Right lung (tissue), 5 donors: Measurements from ENCODE around the gene PDXDC1. TPM values are rescaled to one million over a fixed set of nuclear protein-coding genes. Genes with fewer than 3 reads are reported as not detected.
"Not testable (repeated sequence)": the region's sequence is repeated elsewhere in the genome, so short reads cannot be mapped to it uniquely, and the experiment has no call there.

ENCODE experiments used
- DNase-seq, 2 donors: peaks; one replicate each; pipeline ENCODE4 v3.0.0-alpha.2; 2013
- polyA plus RNA-seq, 5 donors: library from polyadenylated mRNA; unstranded; fragments of 120-200 nt; gene quantifications; one replicate each; pipeline versions ENCODE4 v1.2.1 to v1.2.3, GENCODE V29; 2013; ENCODE audit warnings: inconsistent platforms in 1 of 5, low replicate concordance in 1 of 5; ENCODE audit not compliant: insufficient read length in 5 of 5, insufficient read depth in 1 of 5

PDXDC1 gene
- polyA plus RNA-seq, 5 donors: 53.0 to 106 (median 85.8) TPM

DNA sequence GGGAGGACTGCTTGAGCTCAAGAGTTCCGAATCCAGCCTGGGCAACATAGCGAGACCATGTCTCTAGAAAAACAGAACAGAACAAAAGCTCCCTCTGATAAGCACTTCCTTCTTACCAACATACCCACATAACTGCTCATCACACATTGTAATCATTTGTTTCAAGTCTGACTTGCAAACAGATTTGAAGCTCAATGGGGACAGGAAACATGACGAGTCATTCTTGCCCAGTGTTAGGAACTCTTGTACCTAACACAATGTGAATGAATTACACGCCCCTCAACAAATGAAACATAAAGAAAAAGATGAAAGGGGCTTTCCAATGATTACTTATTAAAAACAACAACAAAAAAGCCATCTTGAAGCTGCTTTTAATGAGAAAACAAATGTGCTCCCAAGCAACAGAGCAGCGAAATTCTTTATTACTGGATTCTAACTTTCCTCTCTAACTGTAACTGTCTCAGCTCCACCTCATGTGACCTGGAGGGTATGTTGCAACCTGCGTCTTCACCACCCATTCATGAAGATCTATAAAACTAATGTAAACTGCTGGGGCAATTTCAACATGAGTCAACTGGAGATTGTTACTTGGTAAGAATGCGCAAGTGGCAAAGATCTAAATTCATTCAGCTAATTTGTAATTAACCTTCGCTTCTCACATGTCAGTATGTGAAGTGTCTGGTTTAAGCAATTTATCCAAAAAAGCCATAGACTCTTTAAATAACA is 87.4 kb downstream of the PDXDC1 start:
- DNase-seq: not testable (repeated sequence)

DNA sequence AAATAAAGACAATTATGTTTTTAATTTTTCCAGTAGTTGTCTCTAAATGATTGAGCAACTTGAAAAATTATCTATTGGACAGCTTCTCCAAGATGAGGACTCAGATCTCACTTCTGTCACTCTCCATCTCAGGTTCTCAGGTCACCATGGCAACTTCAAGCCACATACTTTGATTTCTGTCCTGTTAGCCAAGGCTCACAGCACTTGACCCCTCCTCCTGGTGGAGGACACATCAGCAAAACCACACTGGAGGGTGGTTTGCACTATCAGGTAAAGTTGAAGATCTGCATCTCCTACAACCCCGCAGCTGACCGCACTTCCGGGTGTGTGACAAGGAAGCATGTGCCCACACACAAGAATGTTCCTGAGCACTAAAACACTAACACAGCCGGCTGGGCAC is 91.1 kb downstream of the PDXDC1 start:
- not testable (repeated sequence) for DNase-seq

DNA sequence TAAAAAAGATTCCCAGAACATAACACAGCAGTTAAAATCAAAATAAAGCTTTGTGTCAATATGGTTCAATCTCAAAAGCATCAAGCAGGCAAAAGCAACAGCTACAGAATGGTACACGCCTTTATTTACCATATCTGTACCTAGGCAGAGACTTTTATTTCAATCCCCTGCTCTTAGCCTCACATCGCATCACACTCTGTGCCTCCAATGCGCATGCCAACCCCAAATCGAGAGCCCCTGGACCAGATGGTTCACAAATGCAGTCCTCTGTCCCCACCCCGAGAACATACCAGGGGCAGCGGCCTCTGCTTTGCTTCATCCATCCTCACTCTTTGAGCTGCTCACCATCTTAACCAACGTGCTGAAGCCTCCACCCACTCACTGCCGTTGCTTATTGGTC is 91.9 kb downstream of the PDXDC1 start:
- not testable (repeated sequence) for DNase-seq

DNA sequence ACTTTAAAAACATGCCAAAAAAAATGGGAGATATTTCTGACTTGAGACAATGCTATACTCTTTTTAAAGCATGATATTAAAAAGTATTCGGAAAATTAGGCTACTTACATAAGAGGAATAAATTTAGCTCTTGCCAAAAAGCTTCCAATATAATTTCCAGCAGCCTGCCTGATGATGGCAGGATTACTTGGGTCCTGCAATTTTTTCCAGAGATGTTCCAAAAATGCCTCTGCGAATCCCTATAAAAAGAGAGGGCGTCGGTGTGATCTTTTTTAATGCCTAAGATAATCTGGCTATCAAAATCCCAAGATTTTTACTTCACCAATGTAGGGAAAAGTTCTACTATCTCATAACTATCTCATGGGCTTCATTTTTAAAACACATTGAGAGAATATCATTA is 96.2 kb downstream of the PDXDC1 start:
- DNase-seq: not testable (repeated sequence)

DNA sequence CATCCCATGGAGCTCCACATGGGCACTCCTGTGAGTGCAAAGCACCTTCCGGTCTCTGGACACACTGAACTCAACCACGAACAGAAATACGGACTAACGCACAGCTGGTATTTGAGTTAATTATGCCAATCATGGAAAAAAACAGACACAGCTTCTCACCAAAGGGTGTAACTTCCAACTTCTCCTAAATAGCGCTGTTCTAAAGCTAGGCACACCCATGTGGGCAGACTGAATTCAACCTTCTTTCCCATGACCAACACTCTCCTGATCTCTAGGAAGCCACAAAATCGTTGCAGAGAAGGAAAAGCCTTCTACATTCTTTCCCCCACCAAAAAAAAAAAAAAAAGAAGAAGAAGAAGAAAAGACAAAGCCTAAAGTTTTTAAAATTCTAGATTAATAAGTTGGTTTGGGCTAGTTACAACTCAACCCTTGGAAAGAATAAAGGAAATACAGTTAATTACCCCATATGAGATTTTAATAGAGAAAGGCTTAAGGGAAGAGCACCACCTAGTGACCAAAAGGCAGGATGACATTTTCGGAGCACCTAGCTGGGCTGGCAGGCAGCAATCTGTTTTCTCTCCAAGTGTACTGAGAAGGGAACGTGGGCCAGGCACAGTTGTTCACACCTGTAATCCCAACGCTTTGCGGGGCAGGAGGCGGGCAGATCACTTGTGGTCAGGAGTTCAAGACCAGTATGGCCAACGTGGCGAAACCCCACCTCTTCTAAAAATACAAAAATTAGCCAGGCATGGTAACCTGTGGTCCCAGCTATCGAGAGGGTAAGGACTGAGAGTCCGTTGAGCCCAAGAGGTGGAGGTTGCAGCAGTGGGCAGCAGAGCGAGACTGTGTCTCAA is 97.3 kb downstream of the PDXDC1 start:
- not testable (repeated sequence) for DNase-seq

DNA sequence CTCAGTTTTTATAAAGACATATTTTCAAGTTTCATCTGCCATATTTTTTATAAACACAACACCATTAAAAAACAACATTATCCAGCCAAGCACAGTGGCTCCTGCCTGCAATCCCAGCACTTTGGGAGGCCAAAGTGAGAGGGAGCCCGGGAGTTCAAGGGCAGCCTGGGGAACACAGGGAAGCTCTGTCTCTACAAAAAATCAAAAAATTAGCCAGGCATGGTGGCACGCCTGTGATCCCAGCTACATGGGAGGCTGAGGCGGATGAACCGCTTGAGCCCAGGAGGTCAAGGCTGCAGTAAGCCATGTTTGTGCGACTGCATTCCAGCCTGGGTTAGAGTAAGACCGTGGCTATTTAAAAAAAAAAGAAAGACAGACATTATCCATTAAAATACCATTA is 98.3 kb downstream of the PDXDC1 start:
- no peak for DNase-seq

DNA sequence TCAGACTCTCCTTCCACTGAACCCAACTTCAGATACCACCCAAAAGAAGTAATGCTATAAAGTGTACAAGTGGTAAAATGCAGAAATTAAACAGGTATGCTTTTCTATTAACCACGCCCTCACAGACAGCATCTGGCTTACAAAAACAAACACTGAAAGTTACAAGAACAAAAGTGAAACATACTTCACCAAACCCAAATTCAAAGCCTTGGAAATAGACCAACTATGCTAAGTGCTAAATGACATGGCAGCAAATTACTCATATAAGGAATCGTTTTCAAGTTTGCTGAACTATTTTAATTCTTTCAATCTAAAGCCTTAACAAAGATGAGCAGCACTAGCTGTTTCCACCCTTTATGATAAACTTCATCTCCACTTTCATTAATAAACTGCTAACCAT is 101.3 kb downstream of the PDXDC1 start:
- DNase-seq: not testable (repeated sequence)

DNA sequence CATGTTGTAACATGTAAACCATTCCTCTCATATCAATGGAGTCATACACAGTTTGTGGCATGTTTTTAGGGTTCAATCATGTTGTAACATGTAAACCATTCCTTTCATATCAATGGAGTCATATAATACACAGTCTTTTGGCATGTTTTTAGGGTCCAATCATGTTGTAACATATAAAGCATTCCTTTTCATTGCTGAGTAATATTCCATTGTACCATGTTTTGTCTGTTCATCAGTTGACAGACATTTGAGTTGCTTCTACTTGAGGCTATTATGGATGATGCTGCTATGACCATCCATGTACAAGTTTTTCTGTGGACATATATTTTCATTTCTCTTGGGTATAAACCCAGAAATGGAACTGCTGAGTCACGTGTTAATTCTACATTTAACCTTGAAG is 106.1 kb downstream of the PDXDC1 start:
- not testable (repeated sequence) for DNase-seq

DNA sequence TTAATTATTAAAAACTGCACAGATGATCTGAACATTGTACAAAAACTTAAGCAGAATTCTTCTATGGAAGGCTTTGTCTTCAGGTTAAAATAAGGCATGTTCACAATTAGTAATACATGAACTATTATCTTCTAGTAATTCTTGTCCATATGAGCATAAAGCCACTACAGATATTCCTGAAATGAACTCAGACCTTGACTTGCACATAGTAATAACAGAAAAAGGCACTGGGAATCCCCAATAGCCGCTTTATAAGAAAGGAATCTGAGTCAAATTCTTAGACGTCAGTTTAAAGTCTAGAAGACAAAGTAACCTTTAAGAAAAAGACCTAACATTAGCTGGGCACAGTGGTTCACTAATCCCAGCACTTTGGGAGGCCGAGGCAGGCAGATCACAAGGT is 108.0 kb downstream of the PDXDC1 start:
- DNase-seq: not testable (repeated sequence)

DNA sequence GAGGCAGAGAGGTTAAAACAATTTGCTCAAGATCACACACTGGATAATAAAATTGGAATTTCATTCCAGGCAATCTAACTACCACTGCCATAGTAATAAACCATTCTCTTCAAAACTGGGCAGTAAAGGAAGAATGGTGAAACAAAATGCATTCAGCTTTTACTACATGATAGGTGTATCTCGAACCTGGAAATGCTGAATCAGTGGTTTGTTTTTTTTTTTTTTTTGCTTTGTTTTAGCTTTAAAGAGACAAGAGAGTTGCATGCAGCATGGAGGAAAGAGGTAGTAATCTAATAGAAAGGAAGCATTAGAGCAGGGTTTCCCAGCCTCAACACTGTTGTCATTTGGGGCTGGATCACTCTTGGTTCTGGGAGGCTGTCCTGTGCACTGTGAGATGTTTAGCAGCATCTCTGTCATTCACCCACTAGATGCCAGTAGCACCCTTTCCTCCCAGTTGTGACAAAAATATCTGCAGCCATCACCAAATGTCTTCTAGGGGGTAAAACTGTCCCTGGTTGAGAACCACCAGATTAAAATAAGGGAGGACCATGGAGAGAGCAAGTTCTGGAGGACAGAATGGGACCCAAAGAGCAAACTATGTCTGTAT is 115.9 kb downstream of the PDXDC1 start:
- not testable (repeated sequence) for DNase-seq

DNA sequence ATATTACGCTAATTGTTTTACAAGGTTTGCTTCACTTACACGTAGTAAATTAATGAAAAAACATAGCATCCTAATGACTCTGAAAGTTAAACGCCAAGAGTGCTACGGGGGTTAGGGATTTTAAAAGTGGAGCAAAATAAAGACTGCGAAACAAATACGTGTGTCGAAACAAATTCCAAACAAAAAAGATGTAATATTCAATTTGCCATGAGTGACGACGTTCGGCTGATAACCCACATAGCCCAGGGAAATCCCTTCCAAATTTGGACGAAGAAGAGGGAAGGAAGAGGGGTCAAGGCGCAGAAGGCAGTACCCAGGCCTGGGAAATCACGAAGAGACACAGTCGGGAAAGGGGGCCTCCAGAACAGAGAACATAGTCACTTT is 118.7 kb downstream of the PDXDC1 start:
- not testable (repeated sequence) for DNase-seq

DNA sequence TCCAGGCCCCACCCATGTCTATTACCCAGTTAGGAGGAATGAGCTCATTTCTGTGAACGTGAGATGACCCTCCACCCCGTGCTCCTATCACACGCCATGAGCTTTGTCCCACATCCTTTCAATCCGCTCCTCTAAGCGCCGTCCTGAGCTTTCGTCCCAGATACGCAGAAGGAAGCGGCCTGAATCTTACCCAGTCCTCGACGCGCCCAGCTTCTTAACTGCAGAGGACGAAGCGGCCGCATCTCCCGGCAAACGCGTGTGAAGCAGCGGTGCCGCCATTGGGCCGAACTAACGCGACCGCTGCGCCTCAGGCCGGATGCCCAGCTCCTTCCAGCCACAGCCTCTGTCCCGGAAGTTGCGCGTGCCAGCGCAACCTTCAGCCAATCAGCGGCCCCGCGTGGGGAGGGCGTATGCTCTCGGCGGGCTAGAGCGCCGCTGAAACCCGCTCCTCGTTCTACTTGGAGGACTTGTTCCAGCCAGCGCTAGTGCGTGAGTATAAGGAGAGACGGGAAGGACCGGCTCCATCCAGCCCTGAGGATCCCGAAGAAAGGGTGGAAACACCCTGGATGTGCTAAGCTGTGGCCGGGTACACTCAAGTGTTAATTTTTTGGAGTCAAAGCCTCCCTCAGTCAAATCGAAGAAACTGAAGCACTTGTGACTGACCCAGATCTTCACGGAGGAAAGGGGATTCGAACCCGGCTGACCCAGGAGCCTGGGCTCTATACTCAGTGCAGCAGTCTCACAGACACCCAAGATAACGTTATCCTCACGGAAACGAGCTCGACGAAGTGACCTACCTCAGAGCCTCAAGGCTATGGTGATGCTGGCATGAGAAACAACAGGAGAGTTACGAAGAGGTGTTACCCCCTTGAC is 119.4 kb downstream of the PDXDC1 start, which contains the start of gene RRN3:
TSS of gene RRN3 (minus strand) at position 318 of the 873 bp plus-strand sequence. CDS start at position 279, 39 bp downstream.
- DNase-seq: peak; percentile 91 to 92

DNA sequence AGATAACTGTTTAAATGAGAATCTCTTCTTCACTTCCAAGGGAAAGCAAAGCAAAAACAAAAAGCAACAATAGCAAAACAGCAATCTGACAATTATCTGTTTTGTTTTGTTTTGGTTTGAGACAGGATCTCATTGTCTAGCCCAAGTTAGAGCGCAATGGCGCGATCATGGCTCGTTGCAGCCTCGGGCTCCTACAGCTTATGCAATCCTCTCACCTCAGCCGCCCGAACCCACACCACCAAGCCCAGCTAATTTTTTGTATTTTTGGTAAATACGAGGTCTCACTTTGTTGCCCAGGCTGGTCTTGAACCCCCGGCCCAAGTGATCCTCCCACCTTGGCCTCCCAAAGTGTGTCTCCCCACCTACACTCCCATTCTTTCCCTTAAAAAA is 121.8 kb downstream of the PDXDC1 start:
- DNase-seq: not testable (repeated sequence)

DNA sequence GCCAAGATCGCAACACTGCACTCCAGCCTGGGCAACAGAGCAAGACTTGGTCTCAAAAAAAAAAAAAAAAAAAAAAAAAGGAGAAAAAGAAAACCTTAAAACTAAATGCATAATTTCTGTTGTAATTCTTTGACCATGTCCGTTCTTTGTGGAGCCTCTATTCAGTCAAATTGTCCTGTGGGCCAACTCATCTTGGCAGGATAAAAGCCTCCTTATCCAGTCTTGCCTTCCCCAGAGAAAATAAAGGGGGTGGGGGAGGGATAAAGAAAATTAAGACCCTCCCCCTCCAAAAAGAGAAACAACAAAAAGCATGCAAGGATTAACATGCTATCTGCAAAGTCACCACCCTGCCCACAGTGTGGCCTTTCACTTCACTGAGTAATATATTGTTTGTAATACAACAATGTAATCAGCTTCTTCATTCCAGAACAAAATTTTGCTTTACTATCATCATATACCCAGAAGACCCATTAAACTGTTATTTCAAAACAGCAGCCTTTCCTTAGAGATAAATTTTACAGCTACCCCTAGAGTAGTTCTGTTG is 124.6 kb downstream of the PDXDC1 start:
- not testable (repeated sequence) for DNase-seq

DNA sequence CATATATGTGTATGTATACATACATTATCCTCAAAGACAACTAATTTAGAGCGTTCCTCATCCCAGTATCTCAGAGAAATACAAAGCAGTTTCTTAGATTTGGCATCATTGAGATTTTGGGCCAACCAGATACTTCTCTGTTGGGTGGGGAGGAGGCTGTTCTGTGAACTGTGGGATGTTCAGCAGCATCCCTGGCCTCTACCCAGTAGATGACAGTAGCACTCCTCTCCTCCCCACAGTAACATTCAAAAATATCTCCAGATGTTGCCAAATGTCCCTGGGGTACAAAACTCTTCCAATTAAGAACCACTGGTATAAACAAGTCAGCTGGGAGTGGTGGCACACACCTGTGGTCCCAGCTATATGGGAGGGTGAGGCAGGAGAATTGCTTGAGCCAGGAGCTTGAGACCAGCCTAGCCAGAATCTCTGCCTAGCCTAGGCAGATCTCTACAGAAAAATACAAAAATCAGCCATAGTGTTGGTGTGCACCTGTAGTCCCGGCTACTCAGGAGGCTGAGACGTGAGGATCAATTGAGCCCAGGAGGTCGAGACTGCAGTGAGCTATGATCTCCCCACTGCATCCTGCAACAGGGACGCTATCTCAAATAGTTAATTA is 125.7 kb downstream of the PDXDC1 start:
- DNase-seq: not testable (repeated sequence)

DNA sequence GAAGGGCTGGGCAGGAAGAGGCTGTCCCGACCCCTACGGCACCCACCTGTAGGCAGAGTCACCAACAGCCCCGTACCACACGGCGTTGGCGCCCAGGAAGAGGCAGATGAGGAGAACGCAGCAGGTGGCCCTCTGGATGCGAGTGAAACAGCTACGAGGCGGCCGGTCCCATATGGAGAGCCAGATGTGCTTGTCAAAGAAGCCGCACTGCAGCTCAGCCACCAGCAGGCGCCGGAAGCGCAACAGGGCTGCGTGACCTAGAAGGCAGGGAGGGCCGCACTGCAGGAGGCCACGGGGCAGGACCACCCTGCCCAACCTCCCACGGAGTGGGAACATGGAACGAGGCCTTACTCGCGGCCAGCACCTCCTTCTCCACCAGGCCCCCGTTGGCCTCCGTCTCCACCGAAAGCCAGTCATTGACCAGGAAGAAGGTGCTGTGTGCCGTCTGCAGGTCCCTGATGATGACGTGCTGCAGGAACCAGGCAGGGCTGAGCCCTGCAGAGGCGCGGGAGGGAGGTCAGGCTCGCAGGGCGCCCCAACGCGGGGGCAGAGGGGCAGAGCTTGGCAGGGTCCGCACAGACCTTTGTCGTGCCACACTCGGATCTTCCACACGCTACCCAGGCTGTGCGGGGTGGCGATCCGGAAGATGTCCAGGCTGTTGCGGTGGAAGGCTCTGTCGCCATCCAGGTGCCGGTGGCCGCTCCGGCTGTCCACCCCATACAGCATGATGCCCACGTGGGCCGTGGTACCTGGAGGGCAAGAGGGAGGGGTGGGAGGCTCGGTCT is 153.0 kb downstream of the PDXDC1 start:
- not testable (repeated sequence) for DNase-seq

DNA sequence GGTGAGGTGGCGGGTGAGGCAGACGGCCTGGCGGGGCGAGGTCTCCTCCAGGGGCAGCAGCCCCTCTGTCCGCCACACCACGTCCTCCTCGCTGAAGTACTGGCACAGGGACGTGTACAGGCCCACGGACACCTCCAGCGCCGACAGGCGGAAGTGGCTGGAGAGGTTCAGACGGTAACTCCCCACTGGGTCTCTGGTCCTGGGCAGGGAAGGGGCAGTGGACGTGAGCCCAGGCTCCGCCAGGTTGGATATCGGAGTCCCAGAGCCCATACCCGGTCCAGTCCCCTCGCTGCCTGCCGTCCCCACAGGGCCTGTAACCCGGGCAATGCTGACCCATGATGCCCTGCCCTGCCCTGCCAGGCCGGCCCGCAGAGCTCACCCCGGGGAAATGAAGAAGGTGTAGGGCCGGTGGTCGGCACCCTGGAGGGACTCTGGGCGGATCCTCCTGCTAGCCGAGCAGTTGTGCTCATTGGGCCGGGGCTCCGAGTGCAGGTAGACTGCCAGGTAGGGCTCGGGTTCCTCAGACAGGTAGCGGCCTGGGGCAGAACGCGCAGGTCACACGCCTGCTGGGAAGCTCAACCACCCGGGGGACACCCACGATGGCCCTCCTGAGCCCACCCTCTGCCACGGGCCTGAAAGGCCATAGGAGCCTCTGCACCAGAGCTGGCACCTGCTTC is 155.6 kb downstream of the PDXDC1 start:
- not testable (repeated sequence) for DNase-seq

DNA sequence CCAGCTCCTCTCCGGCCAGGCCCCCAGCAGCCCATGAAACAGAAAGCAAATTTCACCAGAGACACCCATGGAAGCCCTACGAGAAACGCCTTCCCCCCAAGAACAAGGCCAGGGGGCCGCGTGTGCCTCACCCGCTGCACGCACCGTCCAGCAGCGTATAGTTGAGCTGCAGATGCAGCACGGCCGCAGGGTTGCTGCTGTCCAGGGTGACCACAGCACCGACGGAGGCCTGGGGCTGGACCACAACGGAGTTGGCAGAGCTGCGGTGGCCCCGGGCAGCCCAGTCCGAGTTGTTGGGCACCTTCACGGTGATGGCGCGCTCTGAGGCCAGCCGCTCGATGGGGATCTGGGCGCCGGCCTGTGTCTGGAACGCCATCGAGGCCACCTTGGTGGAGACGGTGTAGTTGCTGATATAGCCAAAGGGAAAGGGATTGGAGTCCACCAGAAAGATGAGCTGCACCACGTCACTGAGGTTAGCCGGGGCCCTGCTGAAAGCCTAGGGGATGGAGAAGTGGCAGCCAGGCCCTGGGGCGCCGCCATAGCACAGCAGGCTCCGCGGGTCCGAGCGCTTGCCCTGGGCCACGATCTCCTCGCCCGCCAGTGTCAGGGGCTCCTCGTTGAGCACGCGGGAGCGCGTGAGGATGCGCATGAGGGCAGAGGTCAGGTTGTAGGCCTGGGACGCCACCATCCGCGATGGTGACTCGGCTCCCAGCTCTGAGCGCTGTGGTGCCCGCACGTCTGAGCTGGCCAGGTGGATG is 156.3 kb downstream of the PDXDC1 start:
- DNase-seq: not testable (repeated sequence)
